Sciatic nerve (tissue), 2 donors: ENCODE results near the gene FAM234B. TPM values are rescaled to one million over a fixed set of nuclear protein-coding genes. Genes with fewer than 3 reads are reported as not detected.
A peak's percentile ranks its signal among the peaks of the same experiment; 100 is the strongest.
"Not testable (repeated sequence)": the region's sequence is repeated elsewhere in the genome, so short reads cannot be mapped to it uniquely, and the experiment has no call there.

Source experiments
- ATAC-seq: fragments of 200-7000 bp; cut with Tn5 transposase; one replicate; pipeline ENCODE4 v1.9.1; 2020; ENCODE audit warnings: mild to moderate bottlenecking, moderate library complexity
- DNase-seq: peaks from one replicate; pipeline ENCODE4 v3.0.0-alpha.2; 2020; ENCODE audit warnings: low spot score
- intact Hi-C: fragments of 100-400 bp; cut with DNase I; formaldehyde crosslinking; loops from one replicate; pipeline ENCODE4 v1.14.2; 2022
- total RNA-seq: library from RNA; stranded (reverse); fragmentation: NEBNext Ultra II Directional; extraction: Animal tissue kit (Norgen Biotek cat#: 25700); gene quantifications from one replicate; pipeline ENCODE4 v1.2.1, GENCODE V29; 2021
- donor health status: DM: no; HTN: no; CAD: no.
- donor health status: DM: no; HTN: no; CAD: no.

FAM234B gene
- total RNA-seq, 1 donor from 2014 or later, result 7.8 TPM

GRCh38 chr12:13082861-13083260 is 38.7 kb downstream of the FAM234B start:
- DNase-seq (no peak), ATAC-seq (no peak)
- intact Hi-C loops, result no loop called here

GRCh38 chr12:13083638-13084037 is 39.5 kb downstream of the FAM234B start:
- intact Hi-C loops, DNase-seq, ATAC-seq: not testable (repeated sequence)

- no peak for DNase-seq
- intact Hi-C loops, result no loop called here
- ATAC-seq, result no peak
Observed at GRCh38 chr12:13084898-13085640, 40.9 kb downstream of the FAM234B start.

GRCh38 chr12:13085968-13086686 is 41.9 kb downstream of the FAM234B start:
- intact Hi-C loops, result no loop called here
- DNase-seq (no peak), ATAC-seq (peak; percentile 65)

GRCh38 chr12:13087766-13088165 is 43.6 kb downstream of the FAM234B start:
- intact Hi-C loops, result no loop called here
- no peak for DNase-seq
- no peak for ATAC-seq

- intact Hi-C loops, result no loop called here
- ATAC-seq, result no peak
- DNase-seq, result no peak
Observed at GRCh38 chr12:13088496-13088895, 44.3 kb downstream of the FAM234B start.

GRCh38 chr12:13090054-13090453 is 45.9 kb downstream of the FAM234B start:
- DNase-seq (no peak), ATAC-seq (no peak)
- intact Hi-C loops, result no loop called here

GRCh38 chr12:13091832-13092231 is 47.7 kb downstream of the FAM234B start:
- intact Hi-C loops, result no loop called here
- DNase-seq, result no peak
- ATAC-seq, result no peak

- no peak for ATAC-seq
- DNase-seq, result no peak
- intact Hi-C loops, result no loop called here
Observed at GRCh38 chr12:13093191-13093847, 49.1 kb downstream of the FAM234B start.

GRCh38 chr12:13093848-13094220 is 49.7 kb downstream of the FAM234B start:
- ATAC-seq (no peak), DNase-seq (no peak)
- intact Hi-C loops, result no loop called here

- intact Hi-C loops, result no loop called here
Observed at GRCh38 chr12:13094367-13094766, 50.2 kb downstream of the FAM234B start.

GRCh38 chr12:13095266-13095995 is 51.2 kb downstream of the FAM234B start:
- intact Hi-C loops, result loop anchor here (5.0 kb wide), 1 partner anchor 117 kb away; no protein-coding TSS in a partner anchor
- ATAC-seq, result no peak
- DNase-seq, result no peak

More at GRCh38 chr12:13094367-13094766, 50.2 kb downstream of the FAM234B start:
- ATAC-seq (no peak), DNase-seq (no peak)

GRCh38 chr12:13097491-13098011 is 53.4 kb downstream of the FAM234B start:
- DNase-seq (no peak), ATAC-seq (peak; percentile 0)
- intact Hi-C loops, result loop anchor here (5.0 kb wide), 1 partner anchor 115 kb away; no protein-coding TSS in a partner anchor

GRCh38 chr12:13099066-13099843 is 55.1 kb downstream of the FAM234B start:
- intact Hi-C loops, result loop anchor here (5.0 kb wide), 1 partner anchor 113 kb away; no protein-coding TSS in a partner anchor
- peak; percentile 64 for DNase-seq
- peak; percentile 1 for ATAC-seq

GRCh38 chr12:13099844-13100604 is 55.8 kb downstream of the FAM234B start:
- intact Hi-C loops, result loop anchor here (5.0 kb wide), 1 partner anchor 112 kb away; no protein-coding TSS in a partner anchor
- no peak for ATAC-seq
- no peak for DNase-seq

- intact Hi-C loops, result no loop called here
- ATAC-seq (no peak), DNase-seq (no peak)
Observed at GRCh38 chr12:13100605-13100881, 56.4 kb downstream of the FAM234B start.

- DNase-seq (peak; percentile 91), ATAC-seq (peak; percentile 82)
- intact Hi-C loops, result no loop called here
Observed at GRCh38 chr12:13100882-13101769, 56.9 kb downstream of the FAM234B start.
